Esophagus squamous epithelium (tissue), 5 donors: ENCODE measurements around the gene RPRD1A. TPM values are rescaled to one million over a fixed set of nuclear protein-coding genes. Genes with fewer than 3 reads are reported as not detected.
"Not testable (repeated sequence)": the region's sequence is repeated elsewhere in the genome, so short reads cannot be mapped to it uniquely, and the experiment has no call there.

Source experiments
- DNase-seq: peaks from one replicate; lab custom pipeline; 2025; lab: John Stamatoyannopoulos, UW
- H3K27ac ChIP-seq, 4 donors: fragments of 200-600 bp; sonication (generic); one replicate each; pipeline ENCODE4 v1.5.1; 2016 to 2019; ENCODE audit warnings: mild to moderate bottlenecking in 1 of 4
- H3K27me3 ChIP-seq, 4 donors: fragments of 200-600 bp; sonication (generic); 1 replicate in 3 of 4; 2 replicates in 1 of 4; pipeline versions ENCODE4 v1.5.1 to v1.6.0; 2017 to 2021; ENCODE audit warnings: antibody characterized with exemption in 1 of 4
- H3K36me3 ChIP-seq, 3 donors: fragments of 200-600 bp; sonication (generic); one replicate each; pipeline ENCODE4 v1.5.1; 2016 to 2019
- H3K4me1 ChIP-seq, 3 donors: fragments of 200-600 bp; sonication (generic); one replicate each; pipeline ENCODE4 v1.5.1; 2017 to 2019
- H3K4me3 ChIP-seq, 4 donors: fragments of 200-600 bp; sonication (generic); 1 replicate in 3 of 4; 2 replicates in 1 of 4; pipeline ENCODE4 v1.5.1; 2016 to 2019; ENCODE audit warnings: mild to moderate bottlenecking in 2 of 4, moderate library complexity in 1 of 4
- H3K9me3 ChIP-seq, 3 donors: fragments of 200-600 bp; sonication (generic); one replicate each; pipeline ENCODE4 v1.5.1; 2016 to 2019
- CTCF ChIP-seq, 6 experiments: fragments of 450-650 bp in 4 of 6; fragments of 200-600 bp in 2 of 6; sonication (generic) in 2 of 6; IDR thresholded peaks; one replicate each; pipeline ENCODE4 v1.5.1; 2016 to 2019; ENCODE audit warnings: antibody characterized with exemption in 6 of 6, mild to moderate bottlenecking in 4 of 6, moderate library complexity in 4 of 6
- POLR2A ChIP-seq, 4 donors: fragments of 450-650 bp; IDR thresholded peaks; one replicate each; pipeline ENCODE4 v1.6.1; 2017; ENCODE audit warnings: antibody characterized with exemption in 4 of 4, mild to moderate bottlenecking in 4 of 4, moderate library complexity in 3 of 4
- WGBS, 2 donors: methylation state at CpG; one replicate each; pipeline ENCODE4 v1.1.5; 2018; 5-methylcytosine and 5-hydroxymethylcytosine counted together
- intact Hi-C: fragments of 100-400 bp; cut with DNase I; formaldehyde crosslinking; loops from one replicate; pipeline ENCODE4 v1.15.0; 2022
- total RNA-seq, 4 donors: library from RNA; depleted of rRNA; stranded (reverse); fragments of >200 nt; gene quantifications; one replicate each; pipeline ENCODE4 v1.1.0, GENCODE V29; 2016
- donor health status: DM: yes; HTN: yes; CAD: no.

The RPRD1A gene
- total RNA-seq, 4 donors from 2014 or later = 30.3 to 54.1 (median 51.1) TPM

GRCh38 chr18:35968278-35968880 is 99.0 kb downstream of the RPRD1A start:
- Histone ChIP-seq H3K4me3 (no peak overlapping the region), H3K9me3 (peaks cover 0 to 7% (median 0%) of the 10 kb centered on the region in 3 donors), H3K27me3 (no peaks in the 10 kb centered on the region), H3K27ac (peak overlapping the region in 2 of 4 donors; percentile 37 to 49), H3K4me1 (peaks cover 13 to 46% (median 18%) of the 10 kb centered on the region in 3 donors), H3K36me3 (no peaks in the 10 kb centered on the region)
- TF ChIP-seq CTCF (IDR thresholded peaks at IDR 0.05) (no peak), POLR2A (IDR thresholded peaks at IDR 0.05) (no peak)
- WGBS, 2 donors = 44 to 52% methylated on average over 9 of the region's 9 CpGs
- DNase-seq = no peak
- intact Hi-C loops = no loop called here

- Histone ChIP-seq H3K4me1 (peaks cover 10 to 41% (median 14%) of the 10 kb centered on the region in 3 donors), H3K27ac (peak overlapping the region in 2 of 4 donors; percentile 37 to 49)
- H3K4me3 ChIP-seq, DNase-seq, H3K36me3 ChIP-seq, H3K27me3 ChIP-seq, intact Hi-C loops, H3K9me3 ChIP-seq: not testable (repeated sequence)
- WGBS, 2 donors = 56 to 67% methylated on average over 4 of the region's 4 CpGs
These were observed 99.5 kb downstream of the RPRD1A start for GRCh38 chr18:35967866-35968265.

- Histone ChIP-seq H3K36me3 (no peaks in the 10 kb centered on the region), H3K4me1 (peaks cover 0 to 19% (median 12%) of the 10 kb centered on the region in 3 donors), H3K9me3 (peaks cover 0 to 7% (median 0%) of the 10 kb centered on the region in 3 donors), H3K27me3 (peaks cover 0 to 15% (median 0%) of the 10 kb centered on the region in 4 donors), H3K4me3 (no peak overlapping the region), H3K27ac (no peak overlapping the region)
- TF ChIP-seq POLR2A (IDR thresholded peaks at IDR 0.05) (no peak), CTCF (IDR thresholded peaks at IDR 0.05) (no peak)
- intact Hi-C loops = no loop called here
- no peak for DNase-seq
These were observed 103.0 kb downstream of the RPRD1A start for GRCh38 chr18:35964319-35964718.

GRCh38 chr18:35962320-35962719 is 105.0 kb downstream of the RPRD1A start:
- intact Hi-C loops = no loop called here
- H3K27ac ChIP-seq = no peak overlapping the region
- no peaks in the 10 kb centered on the region for H3K4me1 ChIP-seq
- peaks cover 0 to 5% (median 0%) of the 10 kb centered on the region in 3 donors for H3K9me3 ChIP-seq
- H3K27me3 ChIP-seq = peaks cover 0 to 15% (median 0%) of the 10 kb centered on the region in 4 donors
- H3K4me3 ChIP-seq = no peak overlapping the region
- 82 to 91% methylated on average over 2 of the region's 2 CpGs for WGBS, 2 donors
- TF ChIP-seq CTCF (IDR thresholded peaks at IDR 0.05) (no peak), POLR2A (IDR thresholded peaks at IDR 0.05) (no peak)
- H3K36me3 ChIP-seq = no peaks in the 10 kb centered on the region
- DNase-seq = no peak

- no peak for DNase-seq
- Histone ChIP-seq H3K27ac (no peak overlapping the region), H3K36me3 (no peaks in the 10 kb centered on the region), H3K4me1 (no peaks in the 10 kb centered on the region), H3K9me3 (peaks cover 0 to 5% (median 0%) of the 10 kb centered on the region in 3 donors), H3K4me3 (no peak overlapping the region), H3K27me3 (peaks cover 0 to 18% (median 0%) of the 10 kb centered on the region in 4 donors)
- intact Hi-C loops = no loop called here
- TF ChIP-seq CTCF (IDR thresholded peaks at IDR 0.05) (no peak), POLR2A (IDR thresholded peaks at IDR 0.05) (no peak)
- WGBS, 2 donors = 83 to 84% methylated on average over 3 of the region's 3 CpGs
These were observed 111.1 kb downstream of the RPRD1A start for GRCh38 chr18:35956226-35956625.
